Panc1 (cell line): ENCODE results near the gene TMEM50B.

Source experiments
- POLR2AphosphoS5 ChIP-seq: IDR thresholded peaks from 2 replicates; pipeline ENCODE4 v1.6.1; 2012; ENCODE audit warnings: mild to moderate bottlenecking, low read depth, low read length, moderate library complexity
- TCF7L2 ChIP-seq: IDR thresholded peaks from 2 replicates; pipeline ENCODE4 v1.6.1; 2011; ENCODE audit warnings: mild to moderate bottlenecking, low read depth, low read length, inconsistent platforms
- TF ChIP-seq, protein P1 (sequence below): fragments of 450-650 bp; IDR thresholded peaks from 2 replicates; pipeline ENCODE4 v1.5.1; 2017; ENCODE audit warnings: mild to moderate bottlenecking

DNA sequence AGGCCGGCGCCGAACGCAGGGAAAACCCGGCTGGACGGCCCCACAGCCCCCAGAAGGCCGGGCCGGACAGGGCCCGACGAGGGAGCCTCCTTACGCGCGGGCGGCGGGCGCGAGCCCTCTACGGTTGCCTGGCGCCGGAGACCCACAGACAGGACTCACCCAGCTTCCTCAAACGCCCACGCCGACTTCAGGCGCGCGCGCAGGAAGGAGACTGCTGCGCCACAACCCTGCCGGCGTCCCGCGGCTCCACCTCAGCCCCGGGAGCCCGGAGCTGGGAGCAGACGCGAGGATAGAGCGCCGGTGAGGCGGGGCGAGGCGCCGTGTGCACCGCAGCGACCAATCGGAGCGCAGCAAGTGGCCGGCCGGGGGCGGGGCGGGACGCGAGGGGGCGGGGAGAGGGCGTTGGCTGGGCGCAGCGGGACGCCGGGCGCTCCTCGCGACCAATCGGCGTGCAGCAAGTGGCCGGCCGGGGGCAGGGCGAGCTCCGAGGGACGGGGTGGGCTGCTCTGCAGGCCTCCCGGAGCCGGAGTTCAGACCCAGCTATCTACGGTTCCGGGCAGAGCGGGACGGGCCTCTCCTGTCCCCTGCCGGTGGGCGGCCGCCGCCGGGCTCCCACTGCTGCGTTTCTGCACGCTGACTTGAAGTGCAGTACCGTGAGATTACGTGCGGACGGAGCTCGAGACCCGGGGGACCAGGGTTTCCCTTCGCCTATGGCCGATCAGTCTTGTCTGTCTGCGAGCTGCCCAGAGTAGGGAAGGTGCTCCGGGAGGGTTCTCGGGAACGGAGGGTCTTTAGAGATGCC lies at the start of gene TMEM50B:
- TF ChIP-seq, protein P1, sequence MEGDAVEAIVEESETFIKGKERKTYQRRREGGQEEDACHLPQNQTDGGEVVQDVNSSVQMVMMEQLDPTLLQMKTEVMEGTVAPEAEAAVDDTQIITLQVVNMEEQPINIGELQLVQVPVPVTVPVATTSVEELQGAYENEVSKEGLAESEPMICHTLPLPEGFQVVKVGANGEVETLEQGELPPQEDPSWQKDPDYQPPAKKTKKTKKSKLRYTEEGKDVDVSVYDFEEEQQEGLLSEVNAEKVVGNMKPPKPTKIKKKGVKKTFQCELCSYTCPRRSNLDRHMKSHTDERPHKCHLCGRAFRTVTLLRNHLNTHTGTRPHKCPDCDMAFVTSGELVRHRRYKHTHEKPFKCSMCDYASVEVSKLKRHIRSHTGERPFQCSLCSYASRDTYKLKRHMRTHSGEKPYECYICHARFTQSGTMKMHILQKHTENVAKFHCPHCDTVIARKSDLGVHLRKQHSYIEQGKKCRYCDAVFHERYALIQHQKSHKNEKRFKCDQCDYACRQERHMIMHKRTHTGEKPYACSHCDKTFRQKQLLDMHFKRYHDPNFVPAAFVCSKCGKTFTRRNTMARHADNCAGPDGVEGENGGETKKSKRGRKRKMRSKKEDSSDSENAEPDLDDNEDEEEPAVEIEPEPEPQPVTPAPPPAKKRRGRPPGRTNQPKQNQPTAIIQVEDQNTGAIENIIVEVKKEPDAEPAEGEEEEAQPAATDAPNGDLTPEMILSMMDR, result no peak; the same call in 1 of the 2 replicates
- TF ChIP-seq TCF7L2, result no peak
- peak; percentile 67 for TF ChIP-seq POLR2AphosphoS5
